Activated CD4-positive, alpha-beta memory T cell treated with anti-CD3 and anti-CD28 coated beads, Interleukin-2, amount 10 ng/mL, durations not matched to agents 7 days and 5 days (primary cell): ENCODE results near the gene PPFIA3. TPM values are rescaled to one million over a fixed set of nuclear protein-coding genes. Genes with fewer than 3 reads are reported as not detected.
A peak's percentile ranks its signal among the peaks of the same experiment; 100 is the strongest.
"Not testable (repeated sequence)": the region's sequence is repeated elsewhere in the genome, so short reads cannot be mapped to it uniquely, and the experiment has no call there.

ENCODE experiments used
- CTCF ChIA-PET: fragments of 350-600 bp; sonication (Branson Sonifier 250); formaldehyde crosslinking; loops from one replicate; lab custom pipeline; 2021; ENCODE audit warnings: antibody characterized with exemption, inconsistent platforms; lab: Charles Lee
- POLR2A ChIA-PET: fragments of 350-600 bp; sonication (Branson Sonifier 250); formaldehyde crosslinking; loops from one replicate; lab custom pipeline; 2021; ENCODE audit warnings: antibody characterized with exemption; lab: Charles Lee
- DNase-seq: peaks from one replicate; pipeline ENCODE4 v3.0.0-alpha.2; 2020
- H3K27ac Mint-ChIP-seq: one replicate; pipeline ENCODE4 v1.8.0; 2021; ENCODE audit warnings: mild to moderate bottlenecking, mixed read lengths
- H3K27me3 Mint-ChIP-seq: one replicate; pipeline ENCODE4 v1.8.0; 2021; ENCODE audit warnings: mixed read lengths
- H3K36me3 Mint-ChIP-seq: one replicate; pipeline ENCODE4 v1.8.0; 2021; ENCODE audit warnings: low read depth, mixed read lengths
- H3K4me1 Mint-ChIP-seq: one replicate; pipeline ENCODE4 v1.8.0; 2021; ENCODE audit warnings: mixed read lengths
- H3K4me3 Mint-ChIP-seq: one replicate; pipeline ENCODE4 v1.8.0; 2021; ENCODE audit warnings: mild to moderate bottlenecking, mixed read lengths
- H3K9me3 Mint-ChIP-seq: one replicate; pipeline ENCODE4 v1.8.0; 2021; ENCODE audit warnings: mixed read lengths
- total RNA-seq, 2 experiments: library from RNA; stranded (reverse); gene quantifications; one replicate each; pipeline ENCODE4 v1.2.3, GENCODE V29; 2021

Gene PPFIA3
- total RNA-seq, 2 experiments from 2014 or later = 2.6 TPM

DNA sequence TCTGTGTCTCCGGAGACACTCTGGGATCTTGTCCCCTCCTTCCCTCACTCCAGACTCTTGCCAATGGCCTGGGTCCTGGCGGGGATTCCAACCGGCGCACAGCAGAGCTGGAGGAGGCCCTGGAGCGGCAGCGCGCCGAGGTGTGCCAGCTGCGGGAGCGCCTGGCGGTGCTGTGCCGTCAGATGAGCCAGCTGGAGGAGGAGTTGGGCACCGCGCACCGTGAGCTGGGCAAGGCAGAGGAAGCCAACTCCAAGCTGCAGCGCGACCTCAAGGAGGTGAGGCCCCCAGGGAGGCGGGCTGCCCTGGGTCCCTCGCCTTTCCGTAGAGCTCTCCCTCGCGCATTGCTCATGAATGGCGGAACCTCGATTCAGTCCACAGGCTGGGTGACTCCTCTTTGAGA is 11.0 kb downstream of the PPFIA3 start:
- no peak for DNase-seq
- H3K4me3 Mint-ChIP-seq = no peak overlapping the region
- peaks cover 25% of the 10 kb centered on the region for H3K4me1 Mint-ChIP-seq
- no peaks in the 10 kb centered on the region for H3K36me3 Mint-ChIP-seq
- peaks cover 10% of the 10 kb centered on the region for H3K27me3 Mint-ChIP-seq
- POLR2A ChIA-PET = interaction anchor here (0.6 to 1.7 kb wide), 4 partner anchors 13 to 132 kb away, joined by 3 to 5 read pairs (median 3); no protein-coding TSS in a partner anchor
- no peaks in the 10 kb centered on the region for H3K9me3 Mint-ChIP-seq
- CTCF ChIA-PET = interaction anchor here (1.1 to 4.4 kb wide), 3 partner anchors 16 to 137 kb away, joined by 3 to 28 read pairs (median 18); partner anchors contain the start of genes LIN7B and RUVBL2
- no peak overlapping the region for H3K27ac Mint-ChIP-seq

DNA sequence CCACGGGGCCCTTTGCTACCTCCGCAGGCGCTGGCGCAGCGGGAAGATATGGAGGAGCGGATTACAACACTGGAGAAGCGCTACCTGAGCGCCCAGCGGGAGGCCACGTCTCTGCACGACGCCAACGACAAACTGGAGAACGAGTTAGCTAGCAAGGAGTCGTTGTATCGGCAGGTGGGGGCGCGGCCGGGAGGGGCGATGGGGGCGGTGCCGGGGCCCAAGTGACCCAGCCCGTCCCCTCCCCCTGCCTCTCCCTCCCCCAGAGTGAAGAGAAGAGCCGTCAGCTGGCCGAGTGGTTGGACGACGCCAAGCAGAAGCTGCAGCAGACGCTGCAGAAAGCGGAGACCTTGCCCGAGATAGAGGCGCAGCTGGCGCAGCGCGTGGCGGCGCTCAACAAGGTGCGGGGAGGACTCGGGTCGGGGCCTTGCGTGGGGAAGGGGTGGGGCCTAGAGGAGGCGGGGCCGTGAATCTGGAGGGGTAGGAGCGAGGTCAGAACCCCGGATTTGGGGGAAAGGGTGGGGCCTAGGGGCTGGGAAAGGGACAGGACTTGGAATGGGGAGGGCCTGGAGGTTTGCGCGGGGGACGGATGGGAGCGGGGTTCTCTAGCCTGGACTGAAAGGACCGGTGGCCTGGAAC is 13.7 kb downstream of the PPFIA3 start:
- no peak for DNase-seq
- peak overlapping the region; percentile 24 for H3K4me3 Mint-ChIP-seq
- H3K27me3 Mint-ChIP-seq = peaks cover 10% of the 10 kb centered on the region
- CTCF ChIA-PET = interaction anchor here (1.0 kb wide), 1 partner anchor 75 kb away, joined by 3 read pairs; no protein-coding TSS in a partner anchor
- H3K27ac Mint-ChIP-seq = no peak overlapping the region
- no peaks in the 10 kb centered on the region for H3K36me3 Mint-ChIP-seq
- no peaks in the 10 kb centered on the region for H3K9me3 Mint-ChIP-seq
- POLR2A ChIA-PET = interaction anchor here (1.3 kb wide), 1 partner anchor 27 kb away, joined by 4 read pairs; no protein-coding TSS in a partner anchor
- peaks cover 20% of the 10 kb centered on the region for H3K4me1 Mint-ChIP-seq

DNA sequence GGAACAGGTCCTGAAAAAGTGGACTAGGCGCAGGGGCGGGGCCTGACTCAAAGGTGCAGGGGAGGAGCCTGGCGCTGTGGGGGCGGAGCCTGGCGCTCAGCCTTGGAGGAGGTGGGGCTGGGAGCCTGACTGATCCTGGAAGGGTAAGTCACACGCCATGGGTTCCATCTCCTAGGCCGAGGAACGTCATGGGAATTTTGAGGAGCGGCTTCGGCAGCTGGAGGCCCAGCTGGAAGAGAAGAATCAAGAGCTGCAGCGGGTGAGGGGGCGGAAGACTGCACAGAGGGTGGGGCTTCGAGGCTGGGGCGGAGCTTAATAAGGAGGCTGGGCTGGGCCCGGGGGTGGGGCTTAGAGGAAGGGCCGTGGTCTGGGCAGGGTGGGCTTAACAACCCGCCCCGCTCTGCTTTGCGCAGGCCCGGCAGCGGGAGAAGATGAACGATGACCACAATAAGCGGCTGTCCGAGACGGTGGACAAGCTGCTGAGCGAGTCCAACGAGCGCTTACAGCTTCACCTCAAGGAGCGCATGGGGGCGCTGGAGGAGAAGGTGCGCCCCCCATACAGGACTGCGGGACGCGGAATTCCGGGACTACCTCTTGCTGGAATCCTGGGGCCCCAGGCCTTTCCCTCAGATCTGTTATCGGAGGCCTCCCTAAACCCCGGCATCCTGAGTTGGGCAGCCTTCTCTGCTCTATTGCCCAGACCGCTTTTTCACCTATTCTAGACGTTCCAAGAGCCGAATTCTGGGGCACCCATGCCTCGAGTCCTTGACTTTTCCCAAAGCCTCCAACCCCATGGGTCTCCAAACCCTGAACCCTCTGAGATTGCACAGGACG is 14.5 kb downstream of the PPFIA3 start:
- Mint-ChIP-seq H3K27me3 (peaks cover 10% of the 10 kb centered on the region), H3K4me1 (peaks cover 13% of the 10 kb centered on the region), H3K9me3 (no peaks in the 10 kb centered on the region), H3K27ac (no peak overlapping the region), H3K36me3 (no peaks in the 10 kb centered on the region), H3K4me3 (peak overlapping the region; percentile 24)
- peak; percentile 55 for DNase-seq
- ChIA-PET CTCF (interaction anchor here (1.0 kb wide), 2 partner anchors 74 to 140 kb away, joined by 3 to 4 read pairs; partner anchors contain the start of gene RUVBL2), POLR2A (interaction anchor here (1.3 kb wide), 1 partner anchor 27 kb away, joined by 4 read pairs; no protein-coding TSS in a partner anchor)

DNA sequence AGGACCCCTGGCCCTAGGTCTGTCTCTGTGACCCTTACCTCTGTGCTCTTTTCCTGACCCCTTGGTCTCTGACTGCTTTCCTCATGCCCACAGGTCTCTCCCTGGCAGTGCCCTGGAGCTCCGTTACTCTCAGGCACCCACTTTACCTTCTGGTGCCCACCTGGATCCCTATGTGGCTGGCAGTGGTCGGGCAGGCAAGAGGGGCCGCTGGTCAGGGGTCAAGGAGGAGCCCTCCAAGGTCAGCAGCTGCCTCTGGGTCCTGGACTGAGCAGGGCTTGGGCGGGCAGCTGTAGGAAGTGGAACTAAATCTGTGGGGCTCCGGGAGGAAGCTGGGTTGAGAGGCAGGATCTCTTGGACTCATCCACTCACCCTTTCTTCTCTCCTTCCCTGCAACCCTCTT is 16.3 kb downstream of the PPFIA3 start:
- Mint-ChIP-seq H3K27ac (no peak overlapping the region), H3K4me3 (no peak overlapping the region), H3K9me3 (no peaks in the 10 kb centered on the region), H3K4me1 (peaks cover 8% of the 10 kb centered on the region), H3K27me3 (peaks cover 6% of the 10 kb centered on the region), H3K36me3 (no peaks in the 10 kb centered on the region)
- ChIA-PET POLR2A (interaction anchor here (1.2 kb wide), 1 partner anchor 29 kb away, joined by 3 read pairs; no protein-coding TSS in a partner anchor), CTCF (no interaction called here)
- DNase-seq = no peak

DNA sequence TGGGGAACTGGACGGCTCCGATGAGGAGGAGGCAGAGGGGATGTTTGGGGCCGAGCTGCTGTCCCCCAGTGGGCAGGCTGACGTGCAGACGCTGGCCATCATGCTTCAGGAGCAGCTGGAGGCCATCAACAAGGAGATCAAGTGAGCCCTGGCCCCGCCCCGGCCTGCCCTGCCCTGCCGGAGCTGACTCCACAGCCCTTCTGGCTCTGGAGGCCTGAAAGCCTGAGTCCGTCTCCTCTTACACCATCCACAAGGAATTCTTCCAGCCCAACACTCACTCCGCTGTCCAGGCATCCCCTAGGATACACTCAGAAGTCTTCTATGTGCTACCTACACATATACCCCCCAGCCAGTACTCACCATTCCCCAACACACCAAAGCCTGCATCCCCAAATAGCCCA is 17.4 kb downstream of the PPFIA3 start:
- Mint-ChIP-seq H3K4me3 (no peak overlapping the region), H3K4me1 (peaks cover 13% of the 10 kb centered on the region), H3K9me3 (no peaks in the 10 kb centered on the region), H3K27ac (no peak overlapping the region), H3K36me3 (no peaks in the 10 kb centered on the region), H3K27me3 (peaks cover 10% of the 10 kb centered on the region)
- POLR2A ChIA-PET = no interaction called here
- CTCF ChIA-PET = interaction anchor here (0.9 kb wide), 1 partner anchor 23 kb away, joined by 7 read pairs; the partner anchor contains the start of gene LIN7B
- no peak for DNase-seq

DNA sequence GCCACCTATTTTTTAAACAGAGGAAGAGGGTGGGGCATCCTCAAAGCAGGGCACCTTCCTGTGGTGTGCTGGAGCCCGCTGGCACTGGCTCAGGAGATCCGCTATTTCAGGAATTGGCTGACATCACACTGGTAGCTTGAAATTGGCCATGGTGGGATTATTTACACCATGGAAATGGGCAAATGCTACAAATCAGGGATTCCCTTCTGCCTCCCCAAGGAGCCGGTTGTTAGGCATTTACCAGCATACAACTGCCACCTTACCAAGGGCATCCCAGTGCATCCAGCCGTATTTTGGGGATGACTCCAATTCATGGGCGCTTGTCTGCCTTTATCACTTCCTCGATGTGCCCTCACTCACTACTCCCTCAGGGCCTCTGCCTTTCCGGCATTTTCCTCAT is 21.6 kb downstream of the PPFIA3 start:
- DNase-seq = no peak
- Mint-ChIP-seq H3K9me3 (no peaks in the 10 kb centered on the region), H3K4me1 (peaks cover 20% of the 10 kb centered on the region), H3K4me3 (no peak overlapping the region), H3K27ac (no peak overlapping the region), H3K27me3 (peaks cover 14% of the 10 kb centered on the region), H3K36me3 (no peaks in the 10 kb centered on the region)
- POLR2A ChIA-PET = no interaction called here
- CTCF ChIA-PET = interaction anchor here (1.0 kb wide), 1 partner anchor 27 kb away, joined by 4 read pairs; the partner anchor contains the start of gene LIN7B

DNA sequence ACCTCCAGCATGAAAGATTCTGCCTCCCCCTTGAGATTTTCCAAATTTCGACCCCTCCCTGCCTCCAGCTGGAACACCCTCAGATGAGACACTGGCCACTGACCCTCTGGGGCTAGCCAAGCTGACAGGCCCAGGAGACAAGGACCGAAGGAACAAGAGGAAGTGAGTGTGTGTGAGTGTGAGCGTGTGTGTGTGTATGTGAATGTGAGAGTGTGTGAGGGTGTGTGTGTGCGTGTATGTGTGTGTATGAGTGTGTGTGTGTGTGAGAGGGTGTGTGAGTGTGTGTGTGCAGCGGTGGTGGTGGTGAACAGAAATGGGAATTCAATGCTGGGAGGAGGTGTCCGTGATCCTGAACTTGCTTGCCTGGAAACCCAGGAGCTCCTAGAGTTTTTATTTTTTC is 22.0 kb downstream of the PPFIA3 start:
- Mint-ChIP-seq H3K36me3 (no peaks in the 10 kb centered on the region), H3K4me3 (no peak overlapping the region)
- POLR2A ChIA-PET = no interaction called here

DNA sequence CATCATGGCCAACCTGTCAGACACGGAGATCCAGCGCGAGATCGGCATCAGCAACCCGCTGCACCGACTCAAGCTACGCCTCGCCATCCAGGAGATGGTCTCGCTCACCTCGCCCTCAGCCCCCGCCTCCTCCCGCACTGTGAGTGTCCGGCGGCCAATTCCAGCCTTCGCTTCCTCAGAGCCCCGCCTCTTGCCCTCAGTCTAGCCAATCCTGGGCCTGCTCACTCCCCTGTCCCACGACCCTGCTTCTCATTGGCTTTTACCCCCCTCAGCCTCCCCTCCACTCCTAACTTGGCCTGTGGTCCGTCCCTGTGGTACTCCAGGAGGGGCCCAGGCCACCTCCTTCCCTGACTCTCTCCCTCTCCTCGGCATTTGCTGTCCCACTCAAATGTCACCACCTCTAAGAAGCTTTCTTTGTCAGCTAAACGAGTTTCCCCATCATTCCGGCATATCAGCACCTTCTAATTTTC is 23.6 kb downstream of the PPFIA3 start:
- CTCF ChIA-PET = interaction anchor here (0.6 to 1.1 kb wide), 3 partner anchors 45 to 751 kb away, joined by 3 to 6 read pairs (median 4); no protein-coding TSS in a partner anchor
- peaks cover 26% of the 10 kb centered on the region for H3K27me3 Mint-ChIP-seq
- no peak overlapping the region for H3K27ac Mint-ChIP-seq
- POLR2A ChIA-PET = no interaction called here
- H3K4me1 Mint-ChIP-seq = peaks cover 20% of the 10 kb centered on the region
- no peaks in the 10 kb centered on the region for H3K36me3 Mint-ChIP-seq
- DNase-seq = peak; percentile 74
- peak overlapping the region; percentile 70 for H3K4me3 Mint-ChIP-seq
- H3K9me3 Mint-ChIP-seq = no peaks in the 10 kb centered on the region

More for the DNA sequence above, 22.0 kb downstream of the PPFIA3 start:
- Mint-ChIP-seq H3K9me3 (no peaks in the 10 kb centered on the region), H3K4me1 (peaks cover 20% of the 10 kb centered on the region), H3K27me3 (peaks cover 16% of the 10 kb centered on the region), H3K27ac (no peak overlapping the region)
- DNase-seq = no peak
- CTCF ChIA-PET = interaction anchor here (1.0 kb wide), 1 partner anchor 27 kb away, joined by 4 read pairs; the partner anchor contains the start of gene LIN7B

DNA sequence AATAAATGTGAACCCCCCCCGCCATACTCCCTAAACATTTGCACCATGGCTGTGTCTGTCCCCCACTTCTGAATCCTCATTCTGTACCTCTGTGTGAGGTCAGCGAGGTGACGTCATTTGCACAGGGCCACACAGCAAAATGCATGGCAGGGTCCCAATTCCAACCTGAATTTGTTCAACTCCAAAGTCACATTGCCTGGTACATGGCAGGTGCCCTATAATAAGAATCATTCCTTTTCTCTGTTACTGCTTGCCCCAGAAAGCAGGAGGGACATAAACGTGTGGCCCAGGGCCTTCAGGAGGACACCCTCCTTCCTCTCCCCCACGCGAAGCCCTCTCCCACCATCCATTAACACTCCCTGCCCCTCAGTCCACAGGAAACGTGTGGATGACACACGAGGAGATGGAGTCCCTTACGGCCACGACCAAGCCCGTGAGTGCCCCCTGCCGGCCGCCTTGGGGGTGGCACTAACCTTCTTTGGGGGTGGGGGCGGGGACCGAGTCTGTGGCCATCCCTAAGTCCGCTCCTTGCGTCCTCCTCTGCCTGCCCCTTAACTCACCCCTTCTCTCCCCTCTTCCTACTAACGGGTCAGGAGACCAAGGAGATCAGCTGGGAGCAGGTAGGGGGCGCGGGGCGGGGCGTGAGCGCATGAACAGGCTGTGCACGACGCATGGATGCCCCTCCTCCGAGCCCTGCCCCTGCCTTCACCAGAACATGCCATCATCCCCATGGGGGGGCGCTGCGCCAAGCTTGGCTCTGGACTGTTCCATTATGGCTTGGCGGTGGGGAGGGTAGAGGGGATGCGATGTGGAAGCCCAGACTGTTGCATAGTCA is 26.4 kb downstream of the PPFIA3 start:
- Mint-ChIP-seq H3K27ac (no peak overlapping the region), H3K36me3 (no peaks in the 10 kb centered on the region), H3K4me1 (peaks cover 40% of the 10 kb centered on the region), H3K9me3 (no peaks in the 10 kb centered on the region), H3K4me3 (peak overlapping the region; percentile 24), H3K27me3 (peaks cover 48% of the 10 kb centered on the region)
- ChIA-PET POLR2A (no interaction called here), CTCF (interaction anchor here (0.7 to 3.7 kb wide), 6 partner anchors 18 to 152 kb away, joined by 3 to 20 read pairs (median 6); partner anchors contain the start of genes GYS1, LIN7B and RUVBL2)
- peak; percentile 80 for DNase-seq

DNA sequence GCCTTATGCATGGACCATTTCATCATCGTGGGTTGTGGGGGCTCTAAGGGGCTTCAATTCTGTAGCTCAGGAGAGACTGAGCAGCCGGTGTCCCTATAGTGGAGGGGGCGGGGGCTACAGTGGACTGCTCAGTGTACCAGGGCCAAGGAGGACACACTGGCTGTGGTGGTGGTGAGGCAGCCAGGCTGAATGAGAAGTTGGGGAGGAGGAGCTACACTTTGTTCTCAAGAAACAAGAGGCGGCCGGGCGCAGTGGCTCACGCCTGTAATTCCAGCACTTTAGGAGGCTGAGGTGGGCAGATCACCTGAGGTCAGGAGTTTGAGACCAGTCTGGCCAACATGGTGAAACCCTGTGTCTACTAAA is 27.0 kb downstream of the PPFIA3 start:
- Mint-ChIP-seq H3K27me3 (peaks cover 49% of the 10 kb centered on the region), H3K4me1 (peaks cover 41% of the 10 kb centered on the region)
- CTCF ChIA-PET = interaction anchor here (0.7 to 3.7 kb wide), 7 partner anchors 19 to 153 kb away, joined by 3 to 20 read pairs (median 5); partner anchors contain the start of genes GYS1, LIN7B and RUVBL2
- H3K27ac Mint-ChIP-seq, DNase-seq, POLR2A ChIA-PET, H3K36me3 Mint-ChIP-seq, H3K4me3 Mint-ChIP-seq, H3K9me3 Mint-ChIP-seq: not testable (repeated sequence)

DNA sequence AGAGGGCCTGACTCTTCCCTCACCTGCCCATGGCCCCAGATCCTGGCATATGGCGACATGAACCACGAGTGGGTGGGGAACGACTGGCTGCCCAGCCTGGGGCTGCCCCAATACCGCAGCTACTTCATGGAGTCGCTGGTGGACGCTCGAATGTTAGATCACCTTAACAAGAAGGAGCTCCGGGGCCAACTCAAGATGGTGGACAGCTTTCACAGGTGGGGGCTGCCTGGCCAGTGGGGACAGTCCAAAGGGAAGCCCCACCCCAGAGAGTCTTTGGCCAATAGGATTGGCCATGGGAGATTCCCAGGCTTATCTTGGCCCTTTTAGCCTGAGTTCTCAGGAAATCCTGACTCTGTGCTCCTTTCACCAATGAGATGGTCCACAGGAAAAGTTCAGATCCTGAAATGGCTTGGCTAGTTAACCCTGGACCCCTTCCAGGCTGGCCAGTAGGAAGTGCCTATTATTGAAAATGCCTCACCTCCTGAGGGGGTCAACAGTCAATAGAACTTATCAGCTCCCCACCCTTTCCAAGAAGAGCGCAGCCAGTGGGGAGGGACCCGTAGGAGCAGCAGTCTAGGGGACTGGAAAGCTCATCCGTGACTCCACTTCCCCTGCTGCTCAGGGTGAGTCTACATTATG is 28.8 kb downstream of the PPFIA3 start:
- Mint-ChIP-seq H3K4me3 (peak overlapping the region; percentile 51), H3K9me3 (no peaks in the 10 kb centered on the region), H3K36me3 (no peaks in the 10 kb centered on the region), H3K27ac (no peak overlapping the region), H3K4me1 (peaks cover 41% of the 10 kb centered on the region), H3K27me3 (peaks cover 48% of the 10 kb centered on the region)
- no peak for DNase-seq
- ChIA-PET POLR2A (interaction anchor here (0.6 kb wide), 1 partner anchor 19 kb away, joined by 3 read pairs; no protein-coding TSS in a partner anchor), CTCF (no interaction called here)
